GM21360 (cell line): ENCODE data around the gene ALG9.

Experiments used
- ATAC-seq: cut with Tn5 transposase; IDR thresholded peaks from one replicate; pipeline ENCODE4 v1.9.1; 2021; ENCODE audit warnings: mild to moderate bottlenecking, moderate library complexity; ENCODE audit not compliant: unreplicated experiment

Gene ALG9

DNA sequence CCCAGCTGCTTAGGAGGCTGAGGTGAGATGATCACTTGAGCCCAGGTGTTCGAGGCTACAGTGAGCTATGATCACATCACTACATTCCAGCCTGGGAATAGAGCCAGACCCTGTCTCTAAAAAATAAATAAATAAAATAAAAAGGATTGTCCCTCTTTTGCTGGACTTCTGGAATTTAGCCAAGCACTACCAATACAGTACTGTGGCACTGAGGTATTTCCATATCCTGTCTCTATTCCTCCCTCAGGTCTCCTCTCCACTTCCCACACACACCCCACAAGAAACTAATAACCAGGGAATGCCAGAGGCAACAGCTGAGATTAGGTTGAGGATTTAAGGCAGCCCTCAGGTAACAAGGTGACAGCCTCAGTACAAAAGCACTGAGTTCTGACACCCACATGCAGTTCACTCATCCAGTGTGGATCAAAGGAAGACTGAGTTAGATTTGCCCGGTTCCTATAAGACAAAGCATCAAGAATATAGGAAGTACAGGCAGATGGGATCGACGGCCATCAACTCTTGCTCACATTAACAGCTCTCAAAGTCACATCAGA, 100.7 kb downstream of the ALG9 start:
- no peak for ATAC-seq

DNA sequence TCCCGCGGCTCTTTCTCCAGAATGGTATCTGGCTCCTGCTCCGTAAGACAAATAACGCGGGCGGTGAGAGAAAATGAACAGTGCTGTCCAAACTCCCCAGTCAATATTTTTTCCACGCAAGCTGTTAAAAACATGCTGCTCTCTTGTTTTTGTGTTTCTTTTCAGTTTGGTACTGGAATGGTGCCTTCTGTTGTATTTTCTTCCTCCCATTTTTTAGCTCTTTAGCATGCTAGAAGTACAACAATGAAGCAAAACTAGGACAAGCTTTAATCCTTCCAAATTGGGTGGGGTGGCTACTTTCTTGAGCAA, 104.6 kb downstream of the ALG9 start:
- ATAC-seq, result no peak

DNA sequence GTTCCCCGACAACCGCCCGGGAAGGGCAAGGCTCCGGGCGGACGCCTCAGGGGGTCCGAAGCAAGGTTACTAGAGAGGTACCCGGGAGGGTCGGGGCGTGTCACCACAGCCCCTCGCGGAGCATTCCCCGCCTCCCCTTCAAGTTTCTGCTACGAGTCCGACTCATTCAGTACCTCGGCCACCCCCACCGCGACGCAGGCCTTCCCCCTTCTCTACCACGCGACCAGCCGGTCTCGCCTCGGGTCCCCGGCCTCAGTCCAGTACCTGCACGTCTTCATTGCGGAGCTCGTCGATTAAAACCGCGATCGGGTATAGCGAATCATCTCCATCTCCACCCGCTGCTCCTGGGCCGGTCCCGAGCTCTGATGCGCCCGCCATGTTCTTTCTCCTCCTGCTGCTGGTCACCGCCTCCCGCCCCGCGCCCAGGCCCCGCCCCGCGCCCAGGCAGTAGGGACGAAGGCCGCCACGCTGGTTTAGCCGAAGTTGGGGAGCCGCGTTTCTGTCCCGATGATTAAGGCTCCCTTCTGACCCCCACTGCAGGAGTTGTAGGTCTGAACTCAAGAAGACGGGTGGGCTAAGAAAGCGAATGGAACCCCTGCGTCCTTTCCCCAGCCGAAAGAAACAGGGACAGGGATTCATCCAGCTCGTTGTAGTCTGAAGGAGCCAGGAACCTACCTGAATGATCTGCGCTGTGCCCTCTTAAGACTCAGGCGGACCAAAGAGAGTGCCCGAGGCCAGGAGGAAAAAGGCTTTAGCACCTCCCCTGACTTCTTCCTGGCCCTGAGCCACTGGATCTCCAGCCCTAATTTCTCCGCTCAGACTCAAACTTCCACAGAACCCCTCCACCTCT, 105.2 kb downstream of the ALG9 start, which contains the start of gene PPP2R1B:
TSS of gene PPP2R1B (minus strand) at position 406 of the 850 bp plus-strand sequence. CDS start at position 378, 28 bp downstream.
- peak; percentile 87 for ATAC-seq

DNA sequence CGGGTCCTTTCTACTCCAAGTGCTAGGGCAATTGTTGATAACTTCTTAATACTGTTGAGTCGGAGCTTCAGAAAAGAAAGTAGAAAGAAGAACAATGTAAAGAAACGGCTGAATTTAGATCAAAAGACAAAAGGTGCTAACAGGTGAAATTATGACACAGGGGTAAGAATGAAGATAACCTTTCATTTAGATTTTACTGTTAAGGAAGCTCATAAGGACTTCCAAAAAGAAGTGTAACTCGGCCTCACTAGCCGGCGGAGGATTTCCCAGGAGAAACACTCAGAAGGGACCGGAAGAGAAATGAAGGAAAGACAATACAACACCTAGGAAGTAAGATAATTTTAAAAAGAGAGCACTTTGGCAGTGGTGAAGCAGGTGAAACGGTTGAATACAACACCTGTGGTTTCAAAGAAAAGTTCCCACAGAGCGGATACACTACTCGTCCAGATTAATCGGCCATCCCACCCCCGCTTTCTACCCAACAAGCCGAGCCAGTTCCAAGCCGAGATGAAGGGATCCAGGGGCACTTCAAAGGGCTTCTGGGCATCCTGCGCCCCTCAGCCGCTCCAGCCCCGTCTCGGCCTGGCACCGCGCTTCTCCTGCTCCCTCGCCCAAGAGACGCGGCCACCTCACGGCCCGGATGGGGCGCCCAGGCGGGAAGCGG, 105.9 kb downstream of the ALG9 start:
- peak; percentile 35 for ATAC-seq

DNA sequence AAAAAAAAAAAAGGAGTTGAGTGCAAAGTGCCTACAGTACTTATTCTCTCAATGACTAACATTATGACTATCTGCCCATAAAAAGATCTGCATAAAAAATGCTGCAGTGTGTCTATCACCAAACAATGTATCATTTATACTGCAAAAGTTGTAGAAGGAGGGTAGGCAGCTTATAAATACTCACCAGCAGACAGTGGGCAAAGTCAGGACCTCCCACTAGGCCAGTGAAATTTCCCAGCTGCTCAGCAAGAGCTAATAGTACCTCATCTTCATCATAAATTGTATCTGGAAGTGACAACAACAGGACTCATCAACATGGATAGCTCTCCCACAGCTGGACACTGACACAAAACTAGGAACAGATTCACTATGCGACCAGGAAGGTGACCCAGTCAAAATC, 106.8 kb downstream of the ALG9 start:
- ATAC-seq, result no peak

DNA sequence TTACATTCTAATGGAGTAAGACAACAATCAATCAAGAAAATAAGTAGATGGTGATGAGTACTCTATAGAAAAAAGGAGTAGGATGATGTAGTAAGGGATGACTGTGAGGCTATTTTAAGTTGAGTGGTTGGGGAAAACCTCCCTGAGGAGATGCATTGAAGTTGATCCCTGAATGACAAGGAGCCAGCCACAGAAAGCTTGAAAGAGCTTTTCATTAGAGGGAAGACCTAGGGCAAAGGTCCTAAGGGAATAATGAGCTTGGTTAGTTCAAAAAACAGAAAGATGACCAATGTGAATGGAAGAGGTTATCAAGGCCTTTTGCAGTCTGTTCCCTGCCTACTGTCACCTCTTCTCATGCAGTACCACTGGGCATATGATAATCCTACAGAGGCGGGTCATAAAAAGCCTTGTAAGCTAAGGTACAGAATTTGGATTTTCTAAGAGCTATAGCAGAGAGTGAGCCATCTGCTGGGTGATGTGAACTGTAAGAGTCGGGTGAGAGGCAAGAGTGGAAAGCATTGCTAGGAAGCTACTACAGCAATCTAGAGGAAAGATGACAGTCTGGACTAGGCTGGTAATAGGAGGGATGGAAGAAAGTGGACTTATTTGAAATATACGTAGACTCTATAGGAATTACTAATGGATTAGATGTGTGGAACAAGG, 108.3 kb downstream of the ALG9 start:
- ATAC-seq, result no peak

DNA sequence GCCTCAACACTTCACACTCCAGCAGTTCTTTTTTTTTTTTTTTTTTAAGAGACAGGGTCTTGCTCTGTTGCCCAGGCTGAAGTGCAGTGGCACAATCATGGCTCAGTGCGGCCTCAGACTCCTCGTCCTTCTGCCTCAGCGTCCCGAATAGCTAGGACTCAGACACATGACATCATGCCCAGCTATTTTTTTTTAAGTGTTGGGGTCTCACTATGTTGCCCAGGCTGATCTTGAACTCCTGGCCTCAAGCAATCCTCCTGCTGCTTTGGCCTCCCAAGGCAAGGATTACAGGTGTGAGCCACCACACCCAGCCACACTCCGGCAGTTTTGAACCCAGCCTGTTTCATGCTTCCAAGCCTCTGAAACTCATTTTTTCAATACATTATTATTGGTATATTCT, 108.9 kb downstream of the ALG9 start:
- ATAC-seq, result no peak

DNA sequence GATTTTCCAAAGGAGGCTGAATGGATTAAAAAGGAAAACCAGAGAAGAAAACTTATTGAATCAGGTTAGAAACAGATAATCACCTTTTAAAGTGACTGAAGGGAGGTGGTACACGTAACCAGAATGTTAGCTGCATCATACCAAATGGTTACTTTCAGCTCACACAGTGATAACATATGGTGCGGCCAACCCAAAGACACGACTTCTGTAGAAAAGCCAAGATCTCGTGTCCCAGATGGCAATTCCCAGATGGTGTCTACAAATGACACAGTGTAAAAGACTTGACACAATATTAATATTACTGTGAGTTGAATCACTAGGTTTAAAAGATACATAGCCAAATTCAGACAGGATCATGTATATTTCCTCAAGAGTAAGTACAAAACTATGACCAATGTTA, 110.3 kb downstream of the ALG9 start:
- no peak for ATAC-seq

DNA sequence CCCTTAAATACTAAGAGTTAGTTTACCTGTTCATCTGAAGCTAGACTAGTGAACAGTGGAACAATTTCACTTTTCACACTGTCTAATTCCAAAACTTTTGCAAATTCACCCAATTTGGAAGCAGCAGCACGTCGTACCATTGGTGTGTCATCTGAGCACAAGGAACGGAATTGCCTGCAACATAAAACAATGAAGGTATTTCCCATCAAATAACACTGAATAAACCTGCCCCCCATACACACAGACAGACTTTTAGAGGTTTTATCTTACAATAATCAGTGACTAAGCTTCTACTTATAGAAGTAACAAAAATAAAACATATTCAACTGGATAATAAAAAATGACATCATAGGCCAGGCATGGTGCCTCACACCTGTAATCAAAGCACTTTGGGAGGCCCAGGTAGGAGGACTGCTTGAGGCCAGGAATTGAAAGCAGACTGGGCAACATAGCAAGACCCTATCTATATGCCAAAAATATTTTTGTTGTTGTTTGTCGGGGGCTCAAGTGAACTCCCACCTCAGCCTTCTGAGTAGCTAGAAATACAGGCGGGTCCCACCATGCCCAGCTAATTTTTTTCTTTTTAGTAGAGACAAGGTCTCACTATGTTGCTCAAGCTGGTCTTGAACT, 111.5 kb downstream of the ALG9 start:
- no peak for ATAC-seq

DNA sequence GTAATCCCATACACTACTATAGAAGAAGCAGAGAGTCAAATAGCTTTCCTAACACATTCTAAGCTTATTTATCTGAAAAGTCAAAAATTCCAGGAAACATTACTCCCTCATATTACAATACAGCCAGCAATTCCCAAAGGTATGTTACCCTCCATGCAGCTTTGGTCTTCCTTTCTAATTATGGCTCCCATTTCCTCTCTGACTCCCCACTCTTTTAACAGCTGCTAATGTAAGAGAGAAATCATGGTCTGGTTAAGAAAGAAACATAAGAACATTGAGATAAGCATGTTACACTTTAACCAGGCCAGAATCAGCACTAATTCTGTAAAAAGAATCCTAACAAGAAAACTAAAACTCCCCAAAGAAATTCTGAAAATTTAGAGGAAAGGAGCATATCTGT, 112.0 kb downstream of the ALG9 start:
- no peak for ATAC-seq

DNA sequence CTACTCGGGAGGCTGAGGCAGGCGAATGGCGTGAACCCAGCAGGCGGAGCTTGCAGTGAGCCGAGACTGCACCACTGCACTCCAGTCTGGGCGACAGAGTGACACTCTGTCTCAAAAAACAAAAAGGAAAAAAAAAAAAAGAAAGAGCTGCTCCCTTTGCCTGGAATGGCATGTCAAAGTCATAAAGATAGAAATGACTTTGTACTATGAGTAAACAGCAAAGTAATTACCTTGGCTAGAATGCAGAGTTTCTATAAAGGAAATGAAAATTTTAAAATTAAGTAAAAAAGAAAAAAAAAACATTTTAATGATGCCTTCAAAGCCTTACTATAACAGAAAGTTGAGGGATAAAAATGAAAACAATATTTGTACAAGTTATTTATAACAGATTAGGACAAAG, 115.3 kb downstream of the ALG9 start:
- ATAC-seq, result no peak

DNA sequence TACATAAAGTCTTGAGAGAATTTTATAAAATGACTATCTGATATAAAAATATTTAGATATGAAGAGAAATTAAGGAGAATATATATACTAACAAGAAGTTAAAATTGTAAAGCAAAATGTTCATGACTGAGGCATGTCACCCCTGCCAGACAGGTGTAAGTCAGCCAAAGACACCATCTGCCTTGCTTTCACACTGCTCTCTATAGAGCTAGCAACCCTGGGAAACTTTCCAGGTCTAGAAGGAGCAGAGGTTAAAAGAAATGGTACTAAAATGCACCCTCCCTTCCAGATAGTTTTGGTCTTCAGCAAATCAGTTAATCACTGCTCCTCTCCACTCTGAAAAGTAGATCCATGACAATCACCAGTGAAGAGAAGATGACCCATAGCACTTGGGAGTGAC, 121.7 kb downstream of the ALG9 start:
- ATAC-seq, result no peak

DNA sequence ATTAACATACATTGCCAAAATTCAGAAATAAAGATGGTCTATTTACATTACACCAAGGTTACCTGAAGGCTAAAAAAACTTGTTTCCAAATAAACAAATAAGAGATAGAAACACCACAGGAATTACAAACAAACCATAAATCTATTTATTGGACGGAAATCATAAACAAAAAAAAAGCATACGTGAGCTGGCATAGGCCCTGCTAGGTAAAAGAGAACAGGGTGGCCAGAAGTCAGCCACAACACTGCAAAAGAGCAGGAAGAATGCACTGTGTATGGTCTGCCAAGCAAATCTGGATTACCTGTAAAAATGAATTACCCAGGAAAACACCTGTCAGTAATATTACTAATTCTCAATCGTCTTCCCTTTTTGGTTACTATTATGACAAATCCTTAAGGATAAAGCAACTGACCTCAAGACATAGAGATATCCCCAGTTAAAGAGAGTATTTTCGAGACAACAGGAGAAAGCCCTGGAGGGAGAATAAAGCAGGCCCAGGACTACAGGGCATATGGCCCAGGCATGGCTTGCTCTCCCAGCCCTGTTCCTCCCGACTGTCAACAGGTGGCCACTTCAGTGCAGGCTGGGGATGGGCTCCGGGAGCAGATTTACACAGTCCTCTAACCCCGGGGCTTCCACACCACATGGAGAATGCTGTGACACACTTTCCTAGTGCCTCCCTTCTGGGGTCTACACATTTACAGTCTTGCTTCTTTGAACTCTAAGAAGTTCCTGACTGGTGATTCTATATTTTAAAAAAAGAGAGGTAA, 123.2 kb downstream of the ALG9 start:
- no peak for ATAC-seq

DNA sequence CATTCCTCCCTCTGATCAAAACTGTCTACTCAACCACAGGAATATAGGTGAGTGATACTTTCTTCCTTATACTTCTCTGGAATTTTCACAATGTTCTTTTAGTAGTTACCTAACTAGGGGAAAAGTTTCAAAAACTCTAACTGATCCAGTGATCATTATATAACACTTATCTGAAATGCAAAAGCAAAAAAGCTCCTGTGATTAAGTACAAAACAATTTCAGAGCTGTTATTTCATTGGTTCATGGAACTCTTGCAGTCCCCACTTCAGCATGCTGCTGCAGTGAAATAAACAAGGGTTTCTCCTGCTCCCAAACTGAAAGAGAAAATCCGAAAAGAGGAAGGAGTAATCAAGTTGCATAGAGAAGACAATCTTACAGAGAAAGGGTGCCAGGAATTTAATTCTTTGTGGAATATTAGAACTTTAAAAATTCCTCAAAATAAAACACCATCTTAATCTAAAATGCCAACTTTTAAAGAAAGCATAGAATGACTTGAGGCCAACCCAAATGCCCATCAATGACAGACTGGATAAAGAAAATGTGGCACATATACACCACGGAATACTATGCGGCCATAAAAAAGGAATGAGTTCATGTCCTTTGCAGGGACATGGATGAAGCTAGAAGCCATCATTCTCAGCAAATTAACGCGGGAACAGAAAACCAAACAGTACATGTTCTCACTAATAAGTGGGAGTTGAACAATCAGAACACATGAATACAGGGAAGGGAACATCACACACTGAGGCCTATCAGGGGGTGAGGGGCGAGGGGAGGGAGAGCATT, 125.5 kb downstream of the ALG9 start:
- ATAC-seq, result no peak

DNA sequence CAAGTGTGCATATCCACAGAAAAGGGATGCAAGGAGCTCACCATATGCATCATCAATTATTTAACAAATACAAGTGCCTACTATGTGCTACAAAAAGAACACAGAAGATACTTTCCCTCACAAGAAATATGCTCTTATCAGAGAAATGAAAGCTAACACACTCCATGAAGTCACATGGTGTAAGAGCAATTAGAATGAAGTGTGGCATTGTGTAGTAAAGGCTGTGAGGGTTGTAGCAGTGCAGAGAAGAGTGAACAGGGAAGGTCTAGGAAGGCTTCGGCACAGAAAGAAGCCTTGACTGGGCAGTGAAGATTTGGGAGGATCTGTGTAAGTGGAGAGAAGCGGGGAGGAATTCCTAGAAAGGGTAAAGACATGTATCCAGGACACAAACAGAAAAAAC, 127.7 kb downstream of the ALG9 start:
- no peak for ATAC-seq

DNA sequence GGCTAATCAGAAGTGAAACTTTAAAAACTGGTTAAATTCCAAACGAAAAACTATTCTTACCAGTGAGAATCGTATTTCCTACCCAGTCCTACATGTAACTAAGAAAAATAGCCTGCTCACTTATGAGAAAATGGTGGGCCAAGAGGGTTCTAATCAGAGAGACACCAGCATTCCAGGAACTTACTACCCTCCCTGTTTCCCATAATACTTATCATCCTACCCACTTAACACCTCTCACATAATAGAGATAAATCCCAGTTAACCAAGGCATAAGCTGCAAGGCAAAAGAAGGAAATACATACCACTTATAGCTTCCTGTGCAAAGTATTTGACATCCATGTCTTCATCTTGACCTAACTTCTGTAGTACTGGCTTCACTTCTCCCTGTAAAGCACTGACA, 129.6 kb downstream of the ALG9 start:
- no peak for ATAC-seq

DNA sequence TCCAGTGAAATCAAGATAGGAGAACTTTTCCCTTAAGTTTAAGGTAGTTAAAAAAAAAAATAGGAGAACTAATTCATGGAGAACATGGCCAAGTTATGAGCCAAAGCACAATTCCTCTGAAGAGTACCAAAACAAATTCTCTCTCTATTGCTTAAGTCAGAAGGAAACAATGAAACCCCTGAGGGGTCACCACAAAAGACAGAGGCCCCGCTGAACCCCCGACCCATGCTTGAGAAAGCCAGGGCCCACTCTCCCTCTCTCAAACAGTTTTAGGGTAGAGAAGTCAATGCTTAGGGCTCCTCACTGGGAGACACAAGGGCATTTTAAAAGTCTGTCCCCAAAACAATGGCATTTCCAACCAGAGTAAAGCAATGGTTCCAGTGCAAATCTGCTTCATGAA, 132.1 kb downstream of the ALG9 start:
- ATAC-seq, result no peak

DNA sequence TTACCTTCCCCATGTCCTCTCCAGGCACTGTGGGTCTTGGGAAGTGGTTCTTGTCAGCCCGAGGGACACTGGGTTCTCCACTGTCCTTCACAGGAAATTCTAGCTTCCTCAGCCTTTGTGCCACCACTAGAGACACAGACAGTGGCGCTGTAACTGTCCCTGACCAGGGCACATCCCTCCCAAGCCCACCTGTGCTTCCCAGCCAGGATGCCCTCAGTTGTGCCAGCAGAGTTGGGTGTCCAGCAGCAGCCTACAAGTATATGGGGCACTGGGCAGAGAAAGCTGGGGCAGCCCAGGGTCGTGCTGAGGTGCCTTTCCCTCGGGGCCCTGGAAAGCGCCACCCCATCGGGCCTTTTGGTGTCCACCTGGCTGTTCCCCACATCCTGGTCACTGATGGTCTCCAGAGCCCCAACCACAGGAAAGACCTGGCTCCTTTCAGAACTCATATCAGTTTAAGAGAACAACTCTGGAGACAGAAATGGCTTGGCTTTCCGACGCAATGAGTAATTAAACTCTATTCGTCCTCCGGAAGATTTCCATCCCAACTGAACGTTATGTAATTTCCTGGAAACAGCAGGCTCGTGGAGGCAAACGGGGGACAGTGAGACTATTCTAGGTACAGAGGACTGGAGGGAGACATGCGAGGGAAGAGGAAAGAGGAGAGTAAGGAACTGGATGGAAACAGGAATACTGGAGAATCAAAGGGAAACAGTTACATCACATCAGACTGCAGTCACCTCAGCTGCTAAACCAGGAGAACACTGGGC, 133.8 kb downstream of the ALG9 start:
- ATAC-seq, result no peak
